Renal cortical epithelial cell (primary cell): ENCODE results near the gene RNF157. TPM values are rescaled to one million over a fixed set of nuclear protein-coding genes. Genes with fewer than 3 reads are reported as not detected.
A peak's percentile ranks its signal among the peaks of the same experiment; 100 is the strongest.

Source experiments
- DNase-seq: peaks from one replicate; pipeline ENCODE4 v3.0.0-alpha.2; 2011; ENCODE audit warnings: low read depth
- total RNA-seq: library from RNA; depleted of rRNA; stranded (reverse); fragments of >200 nt; gene quantifications from 2 replicates; pipeline ENCODE4 v1.2.3, GENCODE V29; 2014

RNF157 gene
- total RNA-seq, 1 donor from 2014 or later = 3.6 TPM

- DNase-seq = no peak
These were observed 116.3 kb downstream of the RNF157 start for GRCh38 chr17:76123749-76124581.

DNA sequence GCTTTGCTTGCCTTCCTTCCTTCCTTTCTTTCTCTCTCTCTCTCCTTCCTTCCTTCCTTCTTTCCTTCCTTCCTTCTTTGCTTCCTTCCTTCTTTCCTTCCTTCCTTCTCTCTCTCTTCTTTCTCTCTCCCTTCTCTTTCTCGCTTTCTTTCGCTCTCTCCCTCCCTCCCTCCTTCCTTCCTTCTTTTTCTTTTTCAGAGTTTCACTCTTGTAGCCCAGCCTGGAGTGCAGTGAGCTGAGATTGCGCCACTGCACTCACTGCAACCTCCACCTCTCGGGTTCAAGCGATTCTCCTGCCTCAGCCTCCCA, 117.1 kb downstream of the RNF157 start:
- no peak for DNase-seq

- no peak for DNase-seq
These were observed 117.7 kb downstream of the RNF157 start for GRCh38 chr17:76122431-76123190.

- DNase-seq = no peak
These were observed 118.3 kb downstream of the RNF157 start for GRCh38 chr17:76121932-76122430.

GRCh38 chr17:76120658-76121008, 119.7 kb downstream of the RNF157 start:
- no peak for DNase-seq

DNA sequence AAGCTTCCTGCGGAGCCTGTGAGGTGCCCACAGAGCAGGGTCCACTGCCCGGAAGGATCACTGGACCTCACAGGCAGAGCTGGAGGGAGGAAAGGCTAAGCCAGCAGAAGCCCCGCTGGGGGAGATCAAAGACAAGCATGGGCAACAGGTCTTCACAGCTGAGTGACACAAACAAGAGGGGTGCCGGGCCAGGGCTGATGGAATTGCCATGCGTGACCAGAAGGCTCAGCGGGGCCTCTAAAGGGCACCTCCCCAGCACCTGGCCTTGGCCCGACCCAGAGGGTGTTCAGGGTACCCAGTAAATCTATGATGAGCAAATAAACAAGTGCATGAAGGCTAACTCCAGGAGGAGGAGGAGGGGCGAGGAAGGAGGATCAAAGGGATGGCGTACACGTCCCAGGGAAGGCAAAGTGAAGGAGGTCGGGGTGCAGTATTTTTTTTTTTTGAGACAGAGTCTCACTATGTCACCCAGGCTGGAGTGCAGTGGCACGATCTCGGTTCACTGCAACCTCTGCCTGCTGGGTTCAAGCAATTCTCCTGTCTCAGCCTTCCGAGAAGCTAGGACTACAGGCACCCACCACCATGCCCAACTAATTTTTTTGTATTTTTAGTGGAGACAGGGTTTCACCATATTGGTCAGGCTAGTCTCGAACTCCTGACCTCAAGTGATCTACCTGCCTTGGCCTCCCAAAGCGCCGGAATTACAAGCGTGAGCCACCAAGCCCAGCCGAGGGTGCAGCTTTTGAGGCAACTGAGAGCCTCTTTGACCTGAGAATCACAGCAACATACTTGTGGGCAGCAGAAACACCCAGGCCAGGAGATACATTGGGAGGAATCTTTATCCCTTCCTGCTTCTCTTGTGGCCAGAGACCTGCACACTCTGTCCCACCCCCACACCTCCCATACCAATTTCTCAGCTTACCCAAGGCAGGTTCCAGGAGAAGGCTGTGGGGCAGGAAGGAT, 120.6 kb downstream of the RNF157 start:
- no peak for DNase-seq

GRCh38 chr17:76115138-76115754, 125.0 kb downstream of the RNF157 start:
- DNase-seq = no peak

DNA sequence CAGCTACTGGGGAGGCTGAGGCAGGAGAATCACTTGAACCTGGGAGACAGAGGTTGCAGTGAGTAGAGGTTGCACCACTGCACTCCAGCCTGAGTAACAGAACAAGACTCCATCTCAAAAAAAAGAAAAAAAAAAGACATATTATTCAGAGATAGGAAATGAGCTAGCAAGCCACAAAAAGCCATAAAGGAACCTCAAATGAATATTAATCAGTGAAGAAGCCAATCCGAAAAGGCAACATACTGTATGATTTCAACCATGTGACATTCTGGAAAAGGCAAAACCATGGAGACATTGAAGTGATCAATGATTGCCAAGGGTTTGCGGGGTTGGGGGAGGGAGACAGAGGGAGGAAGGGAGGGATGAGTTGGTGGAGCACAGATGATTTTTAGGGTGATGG, 128.3 kb downstream of the RNF157 start:
- no peak for DNase-seq

DNA sequence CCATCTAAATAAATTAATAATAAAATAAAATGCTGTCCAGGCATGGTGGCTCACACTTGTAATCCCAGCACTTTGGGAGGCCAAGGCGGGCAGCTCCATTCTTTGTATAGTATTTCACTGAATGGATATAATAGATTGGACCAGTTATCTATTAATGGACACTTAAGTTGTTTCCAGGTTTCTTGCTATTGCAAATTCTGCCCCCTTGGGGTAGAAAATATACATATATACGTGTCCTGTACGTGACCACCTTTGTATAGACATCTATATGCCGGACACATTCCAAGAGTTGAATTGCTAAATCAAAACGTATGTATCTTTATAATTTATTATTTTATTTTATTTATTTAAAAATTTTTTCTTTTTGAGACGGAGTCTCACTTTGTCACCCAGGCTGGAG, 132.8 kb downstream of the RNF157 start:
- no peak for DNase-seq

DNA sequence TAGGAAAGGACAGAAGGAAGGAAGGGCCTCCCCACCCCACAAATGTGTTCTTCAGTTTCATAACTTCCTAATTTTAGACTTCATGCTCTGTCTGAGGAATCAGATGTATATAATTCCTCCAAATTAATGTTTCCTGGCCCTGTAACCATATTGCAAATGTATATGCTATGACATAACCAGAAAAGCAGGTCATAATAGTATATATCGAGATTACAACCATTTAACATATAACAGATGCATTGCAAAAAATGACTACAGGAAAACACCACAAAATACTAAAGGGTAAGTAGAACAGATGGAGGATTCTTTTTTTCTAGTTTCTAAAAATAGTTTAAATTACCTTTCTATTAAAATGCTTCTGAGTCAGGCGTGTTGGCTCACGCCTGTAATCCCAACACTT, 133.6 kb downstream of the RNF157 start:
- DNase-seq = no peak

- no peak for DNase-seq
These were observed 135.4 kb downstream of the RNF157 start for GRCh38 chr17:76104896-76105231.

GRCh38 chr17:76104140-76104895, 136.0 kb downstream of the RNF157 start:
- no peak for DNase-seq

DNA sequence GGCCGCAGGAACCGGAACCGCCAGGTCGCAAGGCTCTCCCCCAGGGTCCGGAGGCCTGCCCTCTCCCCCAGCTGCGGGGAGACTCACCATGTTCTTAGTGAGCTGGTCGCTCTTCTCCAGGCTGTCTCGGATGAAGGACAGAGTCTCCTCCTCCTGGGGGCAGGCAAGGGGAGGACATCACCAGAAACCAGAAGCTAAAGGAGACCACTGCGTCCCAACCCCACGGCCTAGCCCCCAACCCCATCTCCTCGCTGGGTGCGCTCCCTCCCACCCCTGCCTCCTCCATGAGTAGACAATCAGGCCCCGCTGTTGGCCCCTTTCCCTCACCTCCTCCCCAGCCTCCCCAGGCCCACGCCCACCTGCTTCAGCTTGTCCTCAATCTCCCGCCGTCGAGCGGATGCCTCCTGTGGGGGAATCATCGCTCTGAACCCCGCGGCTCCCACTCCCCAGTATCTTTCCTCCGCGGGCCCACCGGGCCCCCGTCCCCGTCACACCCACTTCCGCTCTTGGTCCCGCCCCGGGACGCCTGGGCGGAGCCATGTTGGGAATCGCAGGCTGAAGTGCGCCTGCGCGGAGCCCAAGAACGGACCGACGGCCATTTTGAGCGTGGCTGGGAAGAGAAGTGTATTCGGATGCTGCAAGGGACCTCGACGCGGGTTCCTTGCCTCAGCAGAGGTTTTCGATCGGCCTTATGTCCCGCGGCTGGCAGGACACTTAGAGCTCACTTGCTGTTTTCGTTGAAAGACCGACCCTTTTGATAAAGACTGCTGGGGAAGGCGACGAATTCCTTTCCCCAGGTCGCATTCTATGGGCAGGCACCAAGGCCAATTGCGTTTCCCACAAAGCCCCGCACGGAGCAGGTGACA, 136.8 kb downstream of the RNF157 start, which contains the start of gene EXOC7:
EXOC7 (minus strand) TSS at position 514 of the 866 bp plus-strand sequence; CDS start at position 419, 95 bp downstream.
- peak; percentile 72 for DNase-seq

- peak; percentile 13 for DNase-seq
These were observed 137.4 kb downstream of the RNF157 start for GRCh38 chr17:76102944-76103273.

- DNase-seq = no peak
These were observed 142.5 kb downstream of the RNF157 start for GRCh38 chr17:76097716-76098295.

DNA sequence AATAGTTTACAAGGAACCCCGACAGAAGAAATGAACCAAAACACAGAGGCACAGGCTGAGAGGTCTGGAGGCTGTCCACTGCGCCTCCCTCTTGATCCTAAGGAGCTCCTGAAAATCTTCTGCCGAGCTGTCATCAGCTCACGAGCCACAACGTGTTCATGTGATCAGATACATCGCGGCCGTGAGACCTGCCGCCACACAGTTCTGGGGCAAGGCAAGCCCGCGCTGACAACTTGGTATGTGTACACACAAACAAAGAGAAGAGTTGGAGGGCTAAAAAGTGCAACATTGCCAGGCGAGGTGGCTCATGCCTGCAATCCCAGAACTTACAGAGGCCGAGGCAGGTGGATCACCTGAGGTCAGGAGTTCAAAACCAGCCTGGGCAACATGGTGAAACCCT, 144.3 kb downstream of the RNF157 start:
- DNase-seq = no peak

DNA sequence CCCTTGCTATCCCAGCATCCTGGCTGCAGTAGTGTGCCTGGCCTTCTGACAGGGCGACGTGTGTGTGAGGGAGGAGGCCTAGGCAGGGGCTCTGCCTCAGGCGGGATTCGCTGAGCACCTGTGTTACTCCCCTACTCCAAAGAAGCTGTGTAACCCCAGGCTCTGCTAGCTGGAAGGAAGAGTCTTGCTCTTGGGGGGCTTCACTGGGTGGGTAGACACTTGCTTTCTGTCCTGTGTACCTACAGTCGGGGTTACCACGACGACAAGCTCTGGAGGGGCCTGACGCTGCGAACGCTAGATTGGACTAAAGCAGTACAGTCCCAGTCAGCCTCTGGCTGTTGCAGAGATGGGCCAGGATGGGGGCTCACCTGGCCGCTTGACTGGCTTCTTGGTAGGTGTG, 146.2 kb downstream of the RNF157 start:
- no peak for DNase-seq

DNA sequence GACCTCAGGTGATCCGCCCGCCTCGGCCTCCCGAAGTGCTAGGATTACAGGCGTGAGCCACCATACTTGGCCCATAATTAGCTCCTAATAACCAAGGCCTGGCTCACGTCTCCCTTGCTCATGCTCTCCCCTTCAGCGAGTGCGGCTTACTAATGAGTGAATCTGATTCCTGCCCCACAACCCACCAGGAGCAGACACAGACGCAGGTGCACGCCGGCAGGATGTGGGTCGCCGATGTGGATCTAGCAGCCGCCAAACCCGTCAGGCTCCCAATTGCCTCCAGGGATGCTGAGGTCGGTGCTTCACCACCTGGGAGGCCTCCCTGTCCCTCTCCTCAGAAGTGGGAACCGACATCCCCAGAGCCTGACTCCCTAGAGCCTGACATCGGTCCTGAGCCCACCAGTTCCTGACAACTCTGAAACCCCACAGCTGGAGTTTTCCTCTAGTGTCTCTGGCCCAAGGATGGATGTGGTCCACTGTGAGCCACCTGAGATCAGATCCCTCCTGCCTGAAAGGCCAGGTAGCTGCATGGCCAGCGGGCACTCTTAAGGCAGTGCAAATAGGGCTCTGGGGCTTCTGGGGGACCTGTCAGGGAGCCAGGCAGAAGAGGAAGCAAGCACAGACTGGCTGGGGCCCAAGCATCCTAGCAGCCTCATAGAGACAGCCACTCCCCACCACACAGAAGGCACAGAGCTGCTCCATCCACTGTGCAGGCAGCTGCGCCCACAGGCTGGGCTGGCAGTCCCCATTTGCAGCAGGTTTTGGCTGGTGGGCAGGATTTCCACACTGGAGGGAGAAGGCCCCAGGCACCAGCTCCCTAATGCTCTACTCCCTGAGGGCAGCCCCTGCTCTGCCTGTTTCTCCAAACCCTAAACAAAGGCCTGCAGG, 147.5 kb downstream of the RNF157 start:
- no peak for DNase-seq
